ENCODE results near the gene HRAS.

DNA sequence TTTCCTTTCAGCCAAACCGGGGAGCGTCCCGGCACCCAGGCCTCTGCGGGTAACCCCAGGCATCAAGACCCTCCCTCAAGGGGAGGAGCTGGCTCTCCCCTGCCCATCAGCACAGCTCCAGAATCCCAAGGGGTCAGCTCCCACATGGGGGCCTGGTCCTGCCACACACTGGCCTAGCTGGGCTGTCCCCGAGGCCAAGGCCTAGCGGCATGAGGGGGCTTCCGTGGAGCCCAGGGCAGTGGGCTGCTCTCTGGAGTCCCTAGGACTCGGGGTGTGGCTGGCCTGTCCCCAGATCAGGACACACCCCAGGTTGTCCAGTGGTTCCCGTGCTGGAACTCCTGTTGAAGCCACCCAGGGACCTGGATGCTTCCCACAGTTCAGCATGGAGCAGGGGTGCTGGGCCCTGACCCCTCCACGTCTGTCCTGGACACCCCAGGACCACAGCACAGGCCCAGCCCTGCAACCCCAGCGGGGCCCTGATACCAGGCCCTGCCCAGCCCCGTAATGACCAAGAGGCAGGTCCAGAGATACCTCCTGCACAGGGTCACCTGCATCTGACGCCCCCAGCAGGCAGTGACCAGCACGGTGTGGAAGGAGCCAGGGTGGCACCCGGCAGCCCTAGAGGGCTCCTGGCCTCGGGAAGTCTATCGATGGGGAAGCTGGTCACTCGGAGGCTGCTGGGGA is 5.5 kb downstream of the HRAS start:
- TF ChIP-seq, protein P1, sequence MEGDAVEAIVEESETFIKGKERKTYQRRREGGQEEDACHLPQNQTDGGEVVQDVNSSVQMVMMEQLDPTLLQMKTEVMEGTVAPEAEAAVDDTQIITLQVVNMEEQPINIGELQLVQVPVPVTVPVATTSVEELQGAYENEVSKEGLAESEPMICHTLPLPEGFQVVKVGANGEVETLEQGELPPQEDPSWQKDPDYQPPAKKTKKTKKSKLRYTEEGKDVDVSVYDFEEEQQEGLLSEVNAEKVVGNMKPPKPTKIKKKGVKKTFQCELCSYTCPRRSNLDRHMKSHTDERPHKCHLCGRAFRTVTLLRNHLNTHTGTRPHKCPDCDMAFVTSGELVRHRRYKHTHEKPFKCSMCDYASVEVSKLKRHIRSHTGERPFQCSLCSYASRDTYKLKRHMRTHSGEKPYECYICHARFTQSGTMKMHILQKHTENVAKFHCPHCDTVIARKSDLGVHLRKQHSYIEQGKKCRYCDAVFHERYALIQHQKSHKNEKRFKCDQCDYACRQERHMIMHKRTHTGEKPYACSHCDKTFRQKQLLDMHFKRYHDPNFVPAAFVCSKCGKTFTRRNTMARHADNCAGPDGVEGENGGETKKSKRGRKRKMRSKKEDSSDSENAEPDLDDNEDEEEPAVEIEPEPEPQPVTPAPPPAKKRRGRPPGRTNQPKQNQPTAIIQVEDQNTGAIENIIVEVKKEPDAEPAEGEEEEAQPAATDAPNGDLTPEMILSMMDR (IDR thresholded peaks at IDR 0.05 in 8 of 11, conservative IDR thresholded peaks at IDR 0.05 in 3 of 11), result no peak
- no peak for TF ChIP-seq POLR2A (IDR thresholded peaks at IDR 0.05)

All from spleen (tissue), 7 donors.